DOHH2 (cell line): Measurements from ENCODE around the gene ORAI1.

Experiments
- CTCF ChIP-seq: fragments of 200-600 bp; sonication (generic); IDR thresholded peaks from one replicate; pipeline ENCODE4 v1.5.1; 2014; ENCODE audit warnings: antibody characterized with exemption, mild to moderate bottlenecking, low read depth, low read length; ENCODE audit not compliant: poor library complexity, severe bottlenecking
- EZH2phosphoT487 ChIP-seq: fragments of 200-600 bp; sonication (generic); IDR thresholded peaks from 2 replicates; pipeline ENCODE4 v1.6.1; 2017; ENCODE audit warnings: borderline replicate concordance, mild to moderate bottlenecking, antibody characterized with exemption, low read length, moderate library complexity, mixed read lengths

GRCh38 chr12:121578230-121579189, 47.8 kb upstream of the ORAI1 start:
- TF ChIP-seq CTCF: peak; percentile 27
- TF ChIP-seq EZH2phosphoT487: no peak
